NCI-H345 treated with DMSO at 0.1 percent for 48 hours (cell line): Measurements from ENCODE around the gene TEX2.

Source experiments
- DNase-seq: peaks from one replicate; lab custom pipeline; 2025; ENCODE audit not compliant: unreplicated experiment; lab: John Stamatoyannopoulos, UW

Gene TEX2

GRCh38 chr17:64161380-64162176 is 101.5 kb downstream of the TEX2 start:
- DNase-seq: no peak

- no peak for DNase-seq
Observed at GRCh38 chr17:64160378-64160777, 102.7 kb downstream of the TEX2 start.

GRCh38 chr17:64158831-64159590 is 104.0 kb downstream of the TEX2 start:
- no peak for DNase-seq

GRCh38 chr17:64158406-64158805 is 104.7 kb downstream of the TEX2 start:
- no peak for DNase-seq

- no peak for DNase-seq
Observed at GRCh38 chr17:64157669-64158180, 105.3 kb downstream of the TEX2 start.

- DNase-seq: no peak
Observed at GRCh38 chr17:64156670-64157069, 106.4 kb downstream of the TEX2 start.

- DNase-seq: no peak
Observed at GRCh38 chr17:64155751-64156544, 107.1 kb downstream of the TEX2 start.

GRCh38 chr17:64155129-64155528 is 107.9 kb downstream of the TEX2 start:
- no peak for DNase-seq

- DNase-seq: no peak
Observed at GRCh38 chr17:64154717-64155116, 108.3 kb downstream of the TEX2 start.

- DNase-seq: no peak
Observed at GRCh38 chr17:64154313-64154695, 108.8 kb downstream of the TEX2 start.

- DNase-seq: no peak
Observed at GRCh38 chr17:64153565-64154312, 109.3 kb downstream of the TEX2 start.

GRCh38 chr17:64152428-64153125 is 110.5 kb downstream of the TEX2 start:
- DNase-seq: no peak

GRCh38 chr17:64151016-64151368 is 112.1 kb downstream of the TEX2 start:
- no peak for DNase-seq

- DNase-seq: no peak
Observed at GRCh38 chr17:64150237-64151015, 112.6 kb downstream of the TEX2 start.

GRCh38 chr17:64149196-64149595 is 113.9 kb downstream of the TEX2 start:
- DNase-seq: no peak

- DNase-seq: no peak
Observed at GRCh38 chr17:64148699-64149098, 114.4 kb downstream of the TEX2 start.

GRCh38 chr17:64148017-64148631 is 114.9 kb downstream of the TEX2 start:
- DNase-seq: no peak

GRCh38 chr17:64147110-64148016 is 115.7 kb downstream of the TEX2 start:
- peak; percentile 2 for DNase-seq
